Parathyroid adenoma (tissue), 2 donors: ENCODE data around the gene TBCD.

Experiments used
- H2AFZ ChIP-seq: fragments of 300-600 bp; sonication (generic); one replicate; pipeline ENCODE4 v1.7.0; 2017; ENCODE audit warnings: antibody characterized with exemption, mild to moderate bottlenecking
- H3K27ac ChIP-seq: fragments of 300-600 bp; sonication (generic); one replicate; pipeline ENCODE4 v1.7.0; 2017
- H3K27me3 ChIP-seq: fragments of 300-600 bp; sonication (generic); one replicate; pipeline ENCODE4 v1.7.0; 2017; ENCODE audit warnings: low read length; ENCODE audit not compliant: control insufficient read depth, insufficient read depth
- H3K36me3 ChIP-seq: fragments of 300-600 bp; sonication (generic); one replicate; pipeline ENCODE4 v1.7.0; 2017; ENCODE audit warnings: low read length; ENCODE audit not compliant: control insufficient read depth, insufficient read depth
- H3K4me1 ChIP-seq: fragments of 300-600 bp; sonication (generic); one replicate; pipeline ENCODE4 v1.7.0; 2017; ENCODE audit warnings: control low read depth
- H3K4me2 ChIP-seq: fragments of 300-600 bp; sonication (generic); one replicate; pipeline ENCODE4 v1.7.0; 2017; ENCODE audit warnings: low read length
- H3K4me3 ChIP-seq: fragments of 300-600 bp; sonication (generic); one replicate; pipeline ENCODE4 v1.7.0; 2017; ENCODE audit warnings: low read depth, low read length
- H3K79me2 ChIP-seq: fragments of 300-600 bp; sonication (generic); one replicate; pipeline ENCODE4 v1.7.0; 2017; ENCODE audit warnings: control low read depth
- H3K9ac ChIP-seq: fragments of 300-600 bp; sonication (generic); one replicate; pipeline ENCODE4 v1.7.0; 2017; ENCODE audit warnings: mild to moderate bottlenecking
- H3K9me3 ChIP-seq: fragments of 300-600 bp; sonication (generic); one replicate; pipeline ENCODE4 v1.7.0; 2017; ENCODE audit warnings: low read length; ENCODE audit not compliant: control insufficient read depth
- CTCF ChIP-seq: fragments of 300-600 bp; sonication (generic); IDR thresholded peaks from one replicate; pipeline ENCODE4 v1.7.0; 2017; ENCODE audit warnings: antibody characterized with exemption, mild to moderate bottlenecking
- donor health status: primary hyperparathyroidism.

The TBCD gene

DNA sequence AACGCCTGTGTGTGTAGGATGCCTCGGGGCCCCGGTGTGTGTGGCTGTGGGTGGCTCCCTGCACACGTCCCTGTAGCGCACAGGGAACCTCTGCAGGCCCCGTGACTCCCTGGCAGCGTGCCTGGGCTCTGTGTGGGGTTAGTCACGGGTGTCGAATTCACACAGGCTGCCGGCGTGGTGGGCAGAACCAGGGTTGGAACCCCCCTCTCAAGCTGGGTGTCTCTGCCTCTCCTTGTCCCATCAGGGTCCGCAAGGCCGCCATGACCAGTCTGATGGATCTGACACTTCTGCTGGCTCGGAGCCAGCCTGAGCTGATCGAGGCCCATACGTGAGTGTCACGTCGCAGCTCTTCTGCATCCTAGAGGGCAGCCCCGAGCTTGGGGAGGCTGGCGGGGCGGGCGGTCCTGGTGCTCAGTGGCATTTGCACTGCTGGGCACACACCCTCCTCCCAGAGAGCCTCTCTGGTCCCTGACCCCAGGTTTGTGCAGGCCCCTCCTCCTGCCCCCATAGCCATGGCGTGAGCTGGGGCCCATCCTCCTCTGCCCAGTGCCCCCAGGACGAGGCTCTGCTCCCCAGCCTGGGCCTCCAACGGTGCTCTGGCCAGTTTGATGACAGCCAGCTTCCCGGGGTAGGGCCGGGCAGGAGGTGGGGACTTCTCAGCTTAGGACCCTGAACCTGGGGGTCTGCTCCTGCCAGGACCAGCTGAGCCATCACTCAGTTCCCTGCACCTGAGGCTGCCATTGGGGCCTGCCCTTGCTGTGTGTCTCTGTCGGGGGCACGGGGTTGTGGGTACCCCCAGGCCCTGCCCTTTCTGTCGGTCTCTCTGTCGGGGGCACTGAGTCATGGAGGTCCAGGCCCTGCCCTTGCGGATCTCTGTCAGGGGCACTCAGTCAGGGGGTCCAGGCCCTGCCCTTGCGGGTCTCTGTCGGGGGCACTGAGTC lies 176.1 kb downstream of the TBCD start:
- Histone ChIP-seq H3K9ac (no peak overlapping the region), H3K4me1 (no peaks in the 10 kb centered on the region), H3K9me3 (no peaks in the 10 kb centered on the region), H3K27ac (no peak overlapping the region), H3K27me3 (no peaks in the 10 kb centered on the region), H3K4me2 (no peak overlapping the region), H3K4me3 (no peak overlapping the region), H3K79me2 (peaks cover 5% of the 10 kb centered on the region), H2AFZ (no peak overlapping the region), H3K36me3 (no peaks in the 10 kb centered on the region)
- no peak for TF ChIP-seq CTCF

GRCh38 chr17:82929011-82929622 lies 177.3 kb downstream of the TBCD start:
- no peak for TF ChIP-seq CTCF
- no peaks in the 10 kb centered on the region for H3K36me3 ChIP-seq
- no peaks in the 10 kb centered on the region for H3K27me3 ChIP-seq
- no peak overlapping the region for H3K9ac ChIP-seq
- H3K79me2 ChIP-seq = peaks cover 5% of the 10 kb centered on the region
- no peaks in the 10 kb centered on the region for H3K9me3 ChIP-seq
- no peak overlapping the region for H2AFZ ChIP-seq
- no peak overlapping the region for H3K27ac ChIP-seq
- no peak overlapping the region for H3K4me2 ChIP-seq
- H3K4me3 ChIP-seq = no peak overlapping the region
- no peaks in the 10 kb centered on the region for H3K4me1 ChIP-seq

- Histone ChIP-seq H3K79me2 (peaks cover 5% of the 10 kb centered on the region), H3K27me3 (no peaks in the 10 kb centered on the region), H3K4me2 (no peak overlapping the region), H3K36me3 (no peaks in the 10 kb centered on the region), H3K4me1 (no peaks in the 10 kb centered on the region), H3K27ac (no peak overlapping the region), H3K9me3 (no peaks in the 10 kb centered on the region), H2AFZ (no peak overlapping the region), H3K4me3 (no peak overlapping the region), H3K9ac (no peak overlapping the region)
- TF ChIP-seq CTCF = no peak
Observed at GRCh38 chr17:82929676-82930042, 177.8 kb downstream of the TBCD start.

GRCh38 chr17:82930043-82930923 lies 178.4 kb downstream of the TBCD start:
- Histone ChIP-seq H3K27me3 (no peaks in the 10 kb centered on the region), H3K4me3 (no peak overlapping the region), H3K4me1 (no peaks in the 10 kb centered on the region), H3K36me3 (no peaks in the 10 kb centered on the region), H3K79me2 (peaks cover 5% of the 10 kb centered on the region), H3K9me3 (no peaks in the 10 kb centered on the region), H2AFZ (no peak overlapping the region), H3K27ac (no peak overlapping the region), H3K4me2 (no peak overlapping the region), H3K9ac (no peak overlapping the region)
- no peak for TF ChIP-seq CTCF
